H1 (cell line): ENCODE data around the gene RTEL1. TPM values are rescaled to one million over a fixed set of nuclear protein-coding genes. Genes with fewer than 3 reads are reported as not detected.

Experiments used
- ATF2 ChIP-seq: IDR thresholded peaks from 2 replicates; pipeline ENCODE4 v1.6.1; 2012; ENCODE audit warnings: low read length, inconsistent platforms
- CTCF ChIP-seq, 3 experiments: IDR thresholded peaks; 1 replicate in 2 of 3; 2 replicates in 1 of 3; pipeline versions ENCODE4 v1.5.1 to v1.6.1; 2011; ENCODE audit warnings: low read length in 3 of 3, mild to moderate bottlenecking in 3 of 3, inconsistent platforms in 2 of 3, low read depth in 1 of 3, moderate library complexity in 1 of 3; ENCODE audit not compliant: insufficient read depth in 1 of 3; ENCODE audit errors: control extremely low read depth in 1 of 3
- GABPA ChIP-seq: IDR thresholded peaks from 2 replicates; pipeline ENCODE4 v1.6.1; 2011; ENCODE audit warnings: mild to moderate bottlenecking, low read length, moderate library complexity, borderline replicate concordance; ENCODE audit not compliant: insufficient read depth
- GTF2F1 ChIP-seq: IDR thresholded peaks from 2 replicates; pipeline ENCODE4 v1.6.1; 2012; ENCODE audit warnings: low read depth, low read length, improper control_type of control experiment, borderline replicate concordance
- MAX ChIP-seq: IDR thresholded peaks from 2 replicates; pipeline ENCODE4 v1.6.1; 2012; ENCODE audit warnings: inconsistent platforms
- POLR2A ChIP-seq, 2 experiments: IDR thresholded peaks; 1 replicate in 1 of 2; 2 replicates in 1 of 2; pipeline ENCODE4 v1.6.1; 2011; ENCODE audit warnings: low read depth in 2 of 2, low read length in 2 of 2, mild to moderate bottlenecking in 2 of 2; ENCODE audit errors: control extremely low read depth in 1 of 2
- SIX5 ChIP-seq: IDR thresholded peaks from 2 replicates; pipeline ENCODE4 v1.6.1; 2011; ENCODE audit warnings: mild to moderate bottlenecking, low read depth, low read length
- SP4 ChIP-seq: IDR thresholded peaks from 2 replicates; pipeline ENCODE4 v1.6.1; 2012; ENCODE audit warnings: low read length, inconsistent platforms
- SRF ChIP-seq: IDR thresholded peaks from 2 replicates; pipeline ENCODE4 v1.6.1; 2011; ENCODE audit warnings: mild to moderate bottlenecking, low read depth, low read length, moderate library complexity
- TBP ChIP-seq: IDR thresholded peaks from 2 replicates; pipeline ENCODE4 v1.6.1; 2011; ENCODE audit warnings: low read depth, low read length, improper control_type of control experiment
- YY1 ChIP-seq: IDR thresholded peaks from 2 replicates; pipeline ENCODE4 v1.6.1; 2011; ENCODE audit warnings: low read depth, mild to moderate bottlenecking, low read length
- polyA plus RNA-seq, 7 experiments: library from polyadenylated mRNA; depleted of rRNA in 3 of 7; stranded (reverse) in 5 of 7; unstranded in 2 of 7; fragments of >200 nt in 5 of 7; fragments of 200-250 nt in 2 of 7; gene quantifications; 1 replicate in 5 of 7; 2 replicates in 1 of 7; 4 replicates in 1 of 7; pipeline versions ENCODE4 v1.2.1 to v1.2.3, GENCODE V29; 2011 to 2013; ENCODE audit warnings: missing spikeins in 2 of 7, mixed read lengths in 2 of 7
- total RNA-seq: library from RNA; stranded (reverse); fragmentation: NEBNext Ultra II Directional; extraction: Animal tissue kit (Norgen Biotek cat#: 25700); gene quantifications from 2 replicates; pipeline ENCODE4 v1.2.1, GENCODE V29; 2021

RTEL1 gene
- total and polyA plus RNA-seq, 2 of the 8 experiments (the other 6 are each of a cell fraction or from before 2014, with no cell fraction given): 16.2 to 37.1 TPM

GRCh38 chr20:63657937-63658748 lies at the start of gene RTEL1 (continued):
- TF ChIP-seq CTCF (IDR thresholded peaks at IDR 0.05; ENCODE audit: control extremely low read depth in 1 of 3, insufficient read depth in 1 of 3, low read depth in 1 of 3, low read length in 3 of 3) (peak in 1 of 3 experiments; percentile 12; a peak in 1 of 4 replicates), ATF2 (peak; percentile 36; the same call in 1 of the 2 replicates), SIX5 (peak; percentile 91), GABPA (peak; percentile 99), SP4 (peak; percentile 75), GTF2F1 (0 out of 2 replicates have a peak, but pooled peaks have one; percentile 51), POLR2A (IDR thresholded peaks at IDR 0.05; ENCODE audit: control extremely low read depth in 1 of 2, low read depth in 2 of 2, low read length in 2 of 2) (peak in 1 of 2 experiments; percentile 47; a peak in 2 of 3 replicates), MAX (peak; percentile 53), SRF (peak; percentile 67), YY1 (peak; percentile 52; the same call in 1 of the 2 replicates), TBP (0 out of 2 replicates have a peak, but pooled peaks have one; percentile 2)
